MV-4-11 (cell line): ENCODE measurements around the gene TMEM37.
A peak's percentile ranks its signal among the peaks of the same experiment; 100 is the strongest.
"Not testable (repeated sequence)": the region's sequence is repeated elsewhere in the genome, so short reads cannot be mapped to it uniquely, and the experiment has no call there.

Experiments used
- DNase-seq: peaks from one replicate; lab custom pipeline; 2025; lab: John Stamatoyannopoulos, UW

Gene TMEM37, protein sequence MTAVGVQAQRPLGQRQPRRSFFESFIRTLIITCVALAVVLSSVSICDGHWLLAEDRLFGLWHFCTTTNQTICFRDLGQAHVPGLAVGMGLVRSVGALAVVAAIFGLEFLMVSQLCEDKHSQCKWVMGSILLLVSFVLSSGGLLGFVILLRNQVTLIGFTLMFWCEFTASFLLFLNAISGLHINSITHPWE

GRCh38 chr2:119431155-119431975, at the start of gene TMEM37:
Gene TMEM37 (plus strand): TSS chr2:119431854. CDS start chr2:119431904, 50 bp downstream.
- no peak for DNase-seq

DNA sequence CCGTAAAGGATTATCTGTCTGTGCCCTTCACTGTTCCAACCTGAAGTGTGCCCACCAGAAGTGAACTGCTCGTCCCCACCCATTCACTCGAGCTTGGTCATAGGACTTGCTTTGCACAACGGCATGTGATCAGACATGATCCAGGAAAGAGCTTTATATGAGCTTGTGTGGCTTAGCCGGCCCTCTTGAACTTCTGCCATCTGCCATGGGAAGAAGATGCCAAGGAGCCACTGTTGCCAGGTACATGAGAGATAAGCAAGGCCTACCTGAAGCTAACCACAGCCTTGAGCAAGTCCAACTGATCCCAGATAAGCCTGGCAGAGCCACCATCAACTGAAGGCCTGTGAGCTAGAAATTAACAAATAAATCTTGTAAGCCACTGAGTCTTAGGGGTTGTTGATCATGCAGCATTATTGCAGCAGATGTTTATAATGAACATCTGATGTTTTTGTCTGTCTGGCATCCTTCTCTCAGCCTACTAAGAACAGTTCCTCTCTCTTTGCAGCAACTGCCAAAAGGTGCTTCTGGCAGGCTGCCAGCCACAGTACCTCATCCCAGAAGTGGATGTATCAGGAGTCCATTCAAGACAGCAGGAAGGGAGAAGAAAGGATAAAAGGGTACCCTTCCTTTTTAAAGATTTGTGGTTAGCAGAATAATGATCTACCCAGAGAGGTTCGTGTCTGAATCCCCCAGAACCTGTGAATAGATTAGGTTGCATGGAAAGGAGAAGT, 48.1 kb upstream of the TMEM37 start:
- no peak for DNase-seq

GRCh38 chr2:119384971-119385370, 46.7 kb upstream of the TMEM37 start:
- no peak for DNase-seq

DNA sequence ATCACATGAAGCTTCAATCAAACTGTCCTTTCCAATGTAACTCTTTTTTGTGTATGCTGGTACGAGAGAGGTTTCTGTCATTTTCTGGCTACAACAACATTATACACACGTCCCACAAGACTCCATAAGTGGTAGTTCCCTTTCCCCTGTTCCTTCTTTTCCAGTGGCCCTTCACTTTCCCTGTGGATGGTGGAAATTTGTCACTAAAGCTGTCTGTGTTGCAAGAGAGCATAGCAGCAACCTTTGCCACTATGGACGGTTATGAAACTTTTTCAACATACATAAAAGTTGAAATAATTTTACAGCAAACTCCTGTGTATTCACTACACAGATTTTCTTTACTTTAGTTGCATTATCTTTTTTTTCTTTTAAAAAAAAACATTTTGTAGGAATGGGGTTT, 46.2 kb upstream of the TMEM37 start:
- peak; percentile 34 for DNase-seq

DNA sequence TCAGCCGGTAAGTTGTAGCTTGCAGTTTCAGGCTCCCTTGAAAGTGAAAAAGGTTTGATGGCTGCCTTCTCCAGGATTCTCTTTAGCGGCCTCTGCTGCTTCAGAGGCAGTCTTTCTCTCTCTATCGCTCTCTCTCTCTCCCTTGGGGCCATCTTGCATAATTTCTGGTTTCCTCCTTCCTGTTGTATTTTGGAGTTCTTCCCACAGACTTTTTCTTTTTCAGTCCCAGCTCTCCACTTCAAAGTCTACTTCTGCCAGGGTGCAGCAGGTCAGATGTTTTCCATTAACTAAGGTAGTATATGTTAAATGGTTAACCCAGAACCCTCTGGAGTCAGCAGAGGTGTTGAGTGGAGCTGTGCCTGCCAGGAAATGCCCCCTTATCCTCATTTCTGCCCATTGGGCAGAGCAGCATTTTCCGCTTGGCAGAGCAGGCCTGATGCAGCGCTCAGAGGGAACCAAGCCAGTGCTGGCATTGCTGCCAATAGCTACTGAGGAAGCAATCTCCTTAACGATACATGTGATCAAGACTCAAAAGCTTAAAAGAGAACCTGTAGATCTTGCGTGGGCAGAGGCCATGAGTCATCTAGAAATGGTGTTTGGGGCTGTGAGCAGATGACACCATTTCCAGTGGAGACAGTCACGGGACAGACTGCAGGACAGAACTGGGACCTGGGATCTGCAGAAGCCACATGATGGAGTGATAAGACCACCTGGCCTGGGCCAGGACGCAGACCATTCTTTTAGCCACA, 44.1 kb upstream of the TMEM37 start:
- peak; percentile 84 for DNase-seq

GRCh38 chr2:119389615-119390306, 41.9 kb upstream of the TMEM37 start:
- DNase-seq, result peak; percentile 79

GRCh38 chr2:119393971-119394748, 37.5 kb upstream of the TMEM37 start:
- DNase-seq, result peak; percentile 52

DNA sequence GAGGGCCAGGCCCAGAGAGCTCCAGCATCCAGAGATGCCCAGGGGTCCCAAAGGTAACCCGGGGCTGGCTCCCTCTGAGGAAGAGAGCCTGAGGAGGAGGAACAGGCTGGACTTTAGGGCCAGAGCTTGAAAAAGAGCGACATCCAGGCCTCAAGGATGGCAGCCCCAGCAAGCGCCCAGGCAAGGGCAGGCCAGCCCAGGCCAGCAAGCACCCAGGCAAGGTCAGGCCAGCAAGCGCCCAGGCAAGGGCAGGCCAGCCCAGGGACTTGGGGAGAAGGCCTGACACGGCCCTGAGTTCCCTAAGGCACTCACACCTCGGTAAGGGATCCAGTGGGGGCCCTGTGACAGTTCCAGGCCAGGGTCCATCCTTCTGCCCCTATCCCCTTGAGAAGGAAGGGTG, 34.5 kb upstream of the TMEM37 start:
- no peak for DNase-seq

GRCh38 chr2:119402106-119402505, 29.5 kb upstream of the TMEM37 start:
- no peak for DNase-seq

DNA sequence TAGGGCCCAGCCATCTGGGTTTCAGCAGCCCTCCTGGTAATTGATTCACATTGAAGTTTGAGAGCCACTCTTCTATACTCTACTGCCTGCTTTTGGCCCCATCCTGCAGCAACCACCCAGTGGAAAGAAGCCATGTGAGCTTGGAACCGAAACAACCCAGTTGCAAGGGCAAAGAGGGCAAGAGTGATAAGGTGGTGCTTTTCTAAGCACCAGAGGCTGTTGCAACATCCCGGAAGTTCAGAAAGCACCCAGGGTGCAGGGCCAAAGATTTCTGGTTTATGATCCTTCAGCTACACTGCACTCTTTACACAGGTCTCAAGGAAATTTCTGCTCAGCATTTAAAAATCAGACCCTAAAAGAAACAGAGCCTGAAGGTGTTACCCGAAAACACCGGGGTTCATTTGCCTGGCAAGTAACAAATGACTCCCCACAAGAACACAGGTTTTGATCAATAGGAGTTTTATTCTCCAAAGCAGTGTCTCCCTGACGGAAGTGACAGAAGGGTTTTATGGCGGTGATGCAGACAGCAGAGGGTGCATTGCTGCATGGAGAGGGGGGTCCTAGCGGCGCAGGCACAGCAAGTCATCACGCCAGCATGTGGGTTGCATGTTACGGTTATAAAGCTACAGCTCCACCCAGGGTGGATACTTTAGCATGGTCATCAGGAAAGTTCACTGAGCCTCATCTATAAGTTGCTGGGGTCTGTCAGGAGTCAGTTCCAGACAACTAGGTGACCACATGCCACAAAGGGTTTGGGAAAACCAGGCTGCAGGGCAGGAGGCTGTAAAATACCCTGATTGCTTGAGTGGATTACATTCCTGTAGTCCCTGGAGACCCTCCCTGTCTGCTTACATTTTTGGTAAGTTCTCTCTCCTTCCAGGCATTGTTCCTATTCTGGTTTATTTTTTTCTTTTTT, 28.8 kb upstream of the TMEM37 start:
- DNase-seq, result peak; percentile 72

DNA sequence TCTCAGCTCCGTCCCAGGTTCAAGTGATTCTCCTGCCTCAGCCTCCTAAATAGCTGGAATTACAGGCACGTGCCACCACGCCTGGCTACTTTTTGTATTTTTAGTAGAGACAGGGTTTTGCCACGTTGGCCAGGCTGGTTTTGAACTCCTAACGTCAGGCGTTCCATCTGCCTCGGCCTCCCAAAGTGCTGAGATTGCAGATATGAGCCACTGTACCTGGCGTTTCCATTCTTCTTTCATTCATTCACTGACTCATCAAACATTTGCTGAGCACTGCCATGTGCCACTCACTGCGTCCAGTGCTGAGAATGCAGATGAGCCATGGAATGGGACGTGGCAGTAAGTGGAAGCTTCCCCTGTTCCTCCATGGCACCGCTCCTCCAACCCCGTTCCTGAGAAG, 28.0 kb upstream of the TMEM37 start:
- DNase-seq, result not testable (repeated sequence)

- DNase-seq, result no peak
Measured at GRCh38 chr2:119405151-119405550, 26.5 kb upstream of the TMEM37 start.

DNA sequence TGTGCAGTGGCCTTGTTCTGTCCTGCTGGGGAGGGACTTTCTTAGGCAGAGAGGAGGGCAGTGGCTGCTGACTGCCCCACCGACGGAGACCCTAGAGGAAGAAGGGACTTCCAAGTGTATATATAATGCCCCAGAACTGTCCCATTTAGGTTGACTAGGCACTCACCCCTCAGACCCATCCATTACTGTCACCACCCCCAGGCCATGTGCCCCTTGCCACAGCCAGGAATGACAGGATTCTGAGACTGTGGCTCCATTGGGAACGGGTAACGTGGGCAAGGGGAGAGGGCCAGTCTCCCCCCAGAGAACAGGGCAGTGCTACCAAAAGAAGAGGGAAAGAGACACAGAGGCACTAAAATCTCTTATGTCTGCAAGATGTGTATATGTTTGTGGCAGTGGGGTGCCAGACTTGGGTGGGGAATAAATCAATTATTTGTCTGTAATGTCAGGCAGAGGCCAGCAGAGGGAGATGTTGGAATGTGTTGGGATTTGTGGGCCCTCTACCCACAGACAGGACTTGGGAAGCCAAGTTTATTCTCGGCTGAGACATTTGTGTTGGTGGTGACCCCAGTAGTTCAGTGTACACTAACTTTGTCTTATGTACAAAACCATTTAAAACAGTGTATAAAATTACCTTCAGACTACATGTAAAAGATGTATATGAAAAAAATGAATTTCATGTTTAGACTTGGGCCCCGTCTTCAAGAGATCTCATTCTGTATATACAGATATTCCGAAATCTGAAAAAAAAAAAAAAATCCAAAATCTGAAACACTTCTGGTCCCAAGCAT, 24.0 kb upstream of the TMEM37 start:
- peak; percentile 46 for DNase-seq

GRCh38 chr2:119408221-119408619, 23.4 kb upstream of the TMEM37 start:
- DNase-seq, result no peak

DNA sequence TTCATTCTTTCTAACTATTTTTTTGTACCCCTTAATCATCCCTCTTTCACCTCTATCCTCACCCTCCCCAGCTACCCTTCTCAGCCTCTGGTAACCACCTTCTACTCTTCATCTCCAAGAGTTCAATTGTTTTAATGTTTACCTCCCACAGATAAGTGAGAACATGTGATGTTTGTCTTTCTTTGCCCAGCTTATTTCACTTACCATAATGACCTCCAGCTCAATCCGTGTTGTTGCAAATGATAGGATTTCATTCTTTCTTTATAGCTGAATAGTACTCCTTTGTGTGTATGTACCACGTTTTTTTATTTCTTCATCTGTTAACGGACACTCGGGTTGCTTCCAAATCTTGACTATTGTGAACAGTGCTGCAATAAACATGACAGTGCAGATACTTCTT, 22.1 kb upstream of the TMEM37 start:
- no peak for DNase-seq

DNA sequence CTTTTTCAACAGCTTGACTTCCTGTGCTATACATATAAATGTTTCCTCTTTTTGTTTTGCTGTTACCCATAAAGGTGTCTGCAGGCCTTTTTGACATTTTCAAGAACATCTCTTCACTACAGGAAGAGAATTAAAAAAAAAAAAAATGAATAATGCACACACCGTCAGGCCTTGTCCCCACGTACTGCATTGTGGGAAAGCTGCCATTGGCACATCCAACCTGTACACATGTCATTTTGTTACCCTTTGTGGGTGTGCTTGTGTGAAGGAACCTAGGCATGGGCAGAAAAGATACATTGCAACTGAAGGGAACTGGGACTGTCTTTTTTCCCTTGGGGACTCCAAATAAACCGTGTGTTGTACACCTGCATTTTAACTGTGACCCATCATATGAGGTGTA, 16.8 kb upstream of the TMEM37 start:
- no peak for DNase-seq

DNA sequence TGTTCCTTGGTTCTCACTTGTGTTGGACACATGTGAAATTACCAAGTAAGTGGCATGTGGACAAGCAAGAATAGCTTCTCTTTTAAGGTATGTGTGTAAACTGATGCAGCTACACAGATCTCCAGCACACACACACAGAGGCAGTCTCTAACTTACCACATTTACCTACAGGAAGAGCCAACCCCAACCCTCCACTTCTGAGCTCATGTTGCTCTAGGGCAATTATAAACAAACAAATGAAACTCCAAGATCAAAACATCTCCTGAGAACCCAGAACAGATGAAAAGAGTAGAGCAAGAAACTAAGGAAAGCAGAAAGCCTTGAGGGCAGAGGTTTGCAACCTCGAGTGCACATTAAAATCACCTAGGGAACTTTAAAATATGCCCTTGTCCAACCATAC, 16.0 kb upstream of the TMEM37 start:
- no peak for DNase-seq

DNA sequence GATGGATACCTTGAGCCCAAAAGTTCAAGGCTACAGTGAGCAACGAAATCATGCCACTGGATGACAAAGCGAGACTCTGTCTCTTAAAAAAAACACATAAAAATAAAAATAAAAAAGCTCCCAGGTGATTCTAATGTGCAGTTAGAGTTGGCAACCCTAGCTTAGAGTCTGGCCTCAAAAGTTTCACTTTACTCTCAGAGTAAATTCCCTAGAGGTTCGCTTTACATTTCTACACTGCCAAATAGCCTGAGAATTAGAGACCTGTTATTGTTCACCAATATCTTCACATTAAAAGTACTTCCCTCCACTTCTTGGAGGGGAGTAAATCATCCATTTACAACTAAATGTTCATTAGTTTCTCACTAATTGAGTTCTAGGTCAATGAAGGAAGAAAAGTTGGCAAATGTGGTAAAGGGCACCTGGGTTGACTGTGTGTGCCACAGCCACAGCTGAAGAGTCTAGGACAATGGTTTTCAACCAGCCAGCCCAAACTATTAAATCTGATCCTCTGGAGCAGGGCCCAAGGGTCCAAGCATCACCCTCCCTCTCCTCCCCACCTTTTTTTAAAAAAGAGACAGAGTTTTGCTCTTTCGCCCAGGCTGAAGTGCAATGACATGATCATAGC, 15.2 kb upstream of the TMEM37 start:
- no peak for DNase-seq
